ENCODE data around the gene EDC3.

DNA sequence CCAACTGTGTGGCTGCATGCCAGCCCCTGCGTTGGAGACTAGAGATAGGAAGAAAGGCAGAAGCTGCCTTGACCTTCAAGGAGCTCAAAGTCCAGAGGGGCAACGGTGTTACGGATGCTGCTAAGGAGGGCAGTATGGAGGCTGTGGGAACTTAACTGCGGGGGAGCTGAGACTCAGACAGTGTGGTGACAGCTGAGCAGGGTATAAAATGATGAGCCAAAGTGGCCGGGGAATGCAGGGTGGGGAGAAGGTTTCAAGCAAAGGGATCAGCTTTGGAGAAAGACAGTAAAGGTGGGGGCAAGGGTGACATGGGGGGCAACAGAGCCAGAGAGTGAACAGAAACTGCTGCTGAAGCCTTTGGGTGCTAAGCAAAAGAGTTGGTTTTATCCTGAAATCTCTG lies 46.6 kb upstream of the EDC3 start:
- TF ChIP-seq, protein P1, sequence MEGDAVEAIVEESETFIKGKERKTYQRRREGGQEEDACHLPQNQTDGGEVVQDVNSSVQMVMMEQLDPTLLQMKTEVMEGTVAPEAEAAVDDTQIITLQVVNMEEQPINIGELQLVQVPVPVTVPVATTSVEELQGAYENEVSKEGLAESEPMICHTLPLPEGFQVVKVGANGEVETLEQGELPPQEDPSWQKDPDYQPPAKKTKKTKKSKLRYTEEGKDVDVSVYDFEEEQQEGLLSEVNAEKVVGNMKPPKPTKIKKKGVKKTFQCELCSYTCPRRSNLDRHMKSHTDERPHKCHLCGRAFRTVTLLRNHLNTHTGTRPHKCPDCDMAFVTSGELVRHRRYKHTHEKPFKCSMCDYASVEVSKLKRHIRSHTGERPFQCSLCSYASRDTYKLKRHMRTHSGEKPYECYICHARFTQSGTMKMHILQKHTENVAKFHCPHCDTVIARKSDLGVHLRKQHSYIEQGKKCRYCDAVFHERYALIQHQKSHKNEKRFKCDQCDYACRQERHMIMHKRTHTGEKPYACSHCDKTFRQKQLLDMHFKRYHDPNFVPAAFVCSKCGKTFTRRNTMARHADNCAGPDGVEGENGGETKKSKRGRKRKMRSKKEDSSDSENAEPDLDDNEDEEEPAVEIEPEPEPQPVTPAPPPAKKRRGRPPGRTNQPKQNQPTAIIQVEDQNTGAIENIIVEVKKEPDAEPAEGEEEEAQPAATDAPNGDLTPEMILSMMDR (IDR thresholded peaks at IDR 0.05) = no peak
- TF ChIP-seq POLR2A (IDR thresholded peaks at IDR 0.05) = no peak
- TF ChIP-seq POLR2AphosphoS5 (IDR thresholded peaks at IDR 0.05) = no peak
